Activated naive CD8-positive, alpha-beta T cell treated with anti-CD3 and anti-CD28 coated beads, Interleukin-2, amount 50 U/mL, for 16 hours (primary cell): ENCODE measurements around the gene ZER1.

Source experiments
- DNase-seq: peaks from one replicate; pipeline ENCODE4 v3.0.0-alpha.2; 2020; ENCODE audit warnings: low read depth, low spot score

The ZER1 gene

GRCh38 chr9:128735373-128735772 lies 36.4 kb downstream of the ZER1 start:
- no peak for DNase-seq

- DNase-seq: no peak
Observed at GRCh38 chr9:128733256-128733655, 38.5 kb downstream of the ZER1 start.

- DNase-seq: no peak
Observed at GRCh38 chr9:128732576-128732975, 39.2 kb downstream of the ZER1 start.

GRCh38 chr9:128731691-128732090 lies 40.0 kb downstream of the ZER1 start:
- DNase-seq: no peak

- DNase-seq: no peak
Observed at GRCh38 chr9:128731093-128731492, 40.6 kb downstream of the ZER1 start.

GRCh38 chr9:128729766-128730517 lies 41.8 kb downstream of the ZER1 start:
- no peak for DNase-seq

GRCh38 chr9:128729302-128729701 lies 42.4 kb downstream of the ZER1 start:
- DNase-seq: no peak

- no peak for DNase-seq
Observed at GRCh38 chr9:128728298-128728697, 43.4 kb downstream of the ZER1 start.

GRCh38 chr9:128727640-128728248 lies 44.0 kb downstream of the ZER1 start:
- DNase-seq: no peak

GRCh38 chr9:128724744-128725211 lies 46.9 kb downstream of the ZER1 start:
- no peak for DNase-seq

GRCh38 chr9:128723866-128724743 lies 47.6 kb downstream of the ZER1 start, which contains the start of gene ZDHHC12:
TSS of gene ZDHHC12 (minus strand) at chr9:128724127. CDS start at chr9:128724093, 34 bp downstream.
- DNase-seq: peak; percentile 99

- DNase-seq: no peak
Observed at GRCh38 chr9:128723352-128723865, 48.3 kb downstream of the ZER1 start.

GRCh38 chr9:128722380-128723351 lies 49.1 kb downstream of the ZER1 start:
- no peak for DNase-seq

GRCh38 chr9:128721487-128722010 lies 50.2 kb downstream of the ZER1 start:
- no peak for DNase-seq

- no peak for DNase-seq
Observed at GRCh38 chr9:128720841-128721486, 50.8 kb downstream of the ZER1 start.

GRCh38 chr9:128719919-128720605 lies 51.7 kb downstream of the ZER1 start:
- no peak for DNase-seq

GRCh38 chr9:128718475-128718874 lies 53.3 kb downstream of the ZER1 start:
- no peak for DNase-seq

GRCh38 chr9:128718047-128718446 lies 53.7 kb downstream of the ZER1 start:
- DNase-seq: no peak

- DNase-seq: no peak
Observed at GRCh38 chr9:128716581-128717254, 55.0 kb downstream of the ZER1 start.
